Esophagus (tissue), 2 donors: Measurements from ENCODE around the gene CDR2. TPM values are rescaled to one million over a fixed set of nuclear protein-coding genes. Genes with fewer than 3 reads are reported as not detected.

Experiments used
- H3K27ac ChIP-seq, 2 donors: one replicate each; pipeline ENCODE4 v1.5.1; 2013; ENCODE audit warnings: low read depth in 2 of 2, mild to moderate bottlenecking in 2 of 2, inconsistent platforms in 1 of 2, low read length in 1 of 2, moderate library complexity in 1 of 2
- H3K27me3 ChIP-seq, 2 donors: one replicate each; pipeline ENCODE4 v1.6.1; 2013; ENCODE audit warnings: low read length in 2 of 2, control low read depth in 1 of 2, mild to moderate bottlenecking in 1 of 2; ENCODE audit not compliant: insufficient read depth in 2 of 2, control insufficient read depth in 1 of 2
- H3K36me3 ChIP-seq, 2 donors: one replicate each; pipeline ENCODE4 v1.6.1; 2013; ENCODE audit warnings: low read length in 1 of 2; ENCODE audit not compliant: control insufficient read depth in 2 of 2, insufficient read depth in 2 of 2
- H3K4me1 ChIP-seq, 2 donors: one replicate each; pipeline ENCODE4 v1.6.1; 2013; ENCODE audit warnings: low read length in 1 of 2; ENCODE audit not compliant: control insufficient read depth in 2 of 2, insufficient read depth in 2 of 2
- H3K4me3 ChIP-seq, 2 donors: one replicate each; pipeline ENCODE4 v1.5.1; 2013; ENCODE audit warnings: low read length in 2 of 2, mild to moderate bottlenecking in 2 of 2, low read depth in 1 of 2, moderate library complexity in 1 of 2
- H3K9me3 ChIP-seq, 2 donors: one replicate each; pipeline ENCODE4 v1.6.1; 2013; ENCODE audit warnings: mild to moderate bottlenecking in 2 of 2, low read depth in 1 of 2, low read length in 1 of 2, moderate library complexity in 1 of 2; ENCODE audit not compliant: control insufficient read depth in 2 of 2, insufficient read depth in 1 of 2
- WGBS, 2 donors: extraction: QIAGEN DNeasy Blood & Tissue Kit; methylation state at CpG; one replicate each; pipeline ENCODE4 v1.1.7; 2013; 5-methylcytosine and 5-hydroxymethylcytosine counted together
- polyA plus RNA-seq, 2 donors: library from polyadenylated mRNA; stranded (reverse); fragments of 200-250 nt; gene quantifications; one replicate each; pipeline ENCODE4 v1.2.3, GENCODE V29; 2013
- donor health status: healthy with polysubstance abuse.
- donor health status: Bipolar disorder and iron deficiency.

CDR2 gene
- polyA plus RNA-seq, 2 donors, result 4.5 to 6.3 TPM

GRCh38 chr16:22323173-22323958 lies 51.1 kb downstream of the CDR2 start:
- Histone ChIP-seq H3K27me3 (no peaks in the 10 kb centered on the region), H3K27ac (no peak overlapping the region), H3K9me3 (no peaks in the 10 kb centered on the region), H3K4me1 (no peaks in the 10 kb centered on the region), H3K4me3 (no peak overlapping the region), H3K36me3 (peaks cover 15 to 63% of the 10 kb centered on the region in 2 donors)
- 86% methylated on average over 12 of the region's 12 CpGs for WGBS, 2 donors

GRCh38 chr16:22322741-22323140 lies 51.7 kb downstream of the CDR2 start:
- Histone ChIP-seq H3K4me1 (no peaks in the 10 kb centered on the region), H3K9me3 (no peaks in the 10 kb centered on the region), H3K27me3 (no peaks in the 10 kb centered on the region), H3K36me3 (peaks cover 11 to 59% of the 10 kb centered on the region in 2 donors), H3K4me3 (no peak overlapping the region), H3K27ac (no peak overlapping the region)
- 94 to 95% methylated on average over 17 of the region's 17 CpGs for WGBS, 2 donors

GRCh38 chr16:22322021-22322471 lies 52.4 kb downstream of the CDR2 start:
- peaks cover 11 to 57% of the 10 kb centered on the region in 2 donors for H3K36me3 ChIP-seq
- WGBS, 2 donors, result 94 to 96% methylated on average over 11 of the region's 11 CpGs
- no peaks in the 10 kb centered on the region for H3K4me1 ChIP-seq
- H3K9me3 ChIP-seq, result no peaks in the 10 kb centered on the region
- H3K27me3 ChIP-seq, result no peaks in the 10 kb centered on the region
- no peak overlapping the region for H3K27ac ChIP-seq
- no peak overlapping the region for H3K4me3 ChIP-seq

DNA sequence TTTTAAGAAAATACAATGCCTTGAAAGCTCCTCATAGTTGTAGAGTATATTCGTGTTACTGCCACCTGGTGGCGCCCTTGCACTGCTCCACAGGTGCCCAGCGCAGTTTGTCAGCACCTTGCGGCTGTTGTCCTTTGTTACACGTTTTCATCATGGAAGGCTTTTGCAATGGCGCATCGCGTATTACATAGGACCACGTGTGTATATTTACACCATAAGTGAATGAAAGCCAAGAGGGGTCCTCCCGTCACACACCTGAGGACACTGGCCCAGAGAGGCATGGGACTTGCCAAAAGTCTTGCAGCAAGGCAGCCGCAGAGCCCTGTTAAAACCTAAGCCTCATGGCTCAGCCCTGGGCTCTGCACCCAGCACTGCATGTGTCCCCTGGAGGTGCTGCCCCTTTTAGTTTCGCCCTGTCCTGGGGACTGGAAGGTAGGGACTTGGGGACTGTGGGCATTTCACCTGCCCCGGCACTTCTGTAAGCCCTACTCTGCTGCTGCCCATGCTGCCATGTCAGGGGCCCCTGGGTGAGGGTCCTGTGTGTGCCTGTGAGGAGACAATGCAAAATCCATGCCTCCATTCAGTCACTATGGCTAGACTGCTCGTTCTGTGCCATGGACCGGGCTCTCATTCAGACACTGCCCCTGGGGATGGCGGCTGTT lies 52.9 kb downstream of the CDR2 start:
- Histone ChIP-seq H3K9me3 (no peaks in the 10 kb centered on the region), H3K4me1 (no peaks in the 10 kb centered on the region), H3K27ac (no peak overlapping the region), H3K4me3 (no peak overlapping the region), H3K36me3 (peaks cover 10 to 57% of the 10 kb centered on the region in 2 donors), H3K27me3 (no peaks in the 10 kb centered on the region)
- 46 to 51% methylated on average over 16 of the region's 16 CpGs for WGBS, 2 donors

DNA sequence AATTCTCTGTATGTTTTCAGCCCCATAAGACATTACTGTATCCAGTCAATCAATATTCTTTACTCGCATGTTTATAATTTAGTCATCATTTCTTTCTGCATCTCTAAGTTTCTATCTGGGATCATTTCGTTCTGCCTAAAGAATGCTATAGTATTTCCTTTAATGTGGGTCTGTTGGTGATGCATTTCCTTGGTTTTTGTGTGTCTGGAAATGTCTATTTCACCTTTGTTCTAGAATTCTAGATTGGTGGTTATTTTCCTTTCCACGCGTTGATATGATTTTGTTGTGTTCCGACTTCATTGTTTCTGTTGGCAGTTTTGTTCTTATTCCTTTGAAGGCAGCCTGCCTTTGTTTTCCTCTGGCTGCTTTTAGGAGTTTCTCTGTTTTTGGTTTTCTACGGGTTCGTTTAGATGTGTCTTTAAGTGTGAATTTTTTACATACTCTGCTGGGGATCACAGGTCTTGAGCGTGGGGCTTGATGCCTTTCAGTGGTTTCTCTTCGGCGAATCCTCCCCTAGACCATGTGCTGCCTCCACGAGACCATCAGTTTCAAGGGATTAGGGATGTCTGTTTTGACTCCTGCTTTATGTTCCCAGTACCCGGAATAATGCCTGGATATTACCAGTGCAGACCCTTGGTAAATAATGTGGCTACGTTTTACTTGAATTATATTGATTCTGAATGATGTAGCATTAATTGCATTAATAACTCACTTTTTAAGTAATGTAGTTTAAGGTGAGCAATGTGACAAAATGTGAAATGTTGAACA lies 53.7 kb downstream of the CDR2 start:
- Histone ChIP-seq H3K4me1 (no peaks in the 10 kb centered on the region), H3K27ac (no peak overlapping the region), H3K9me3 (no peaks in the 10 kb centered on the region), H3K27me3 (no peaks in the 10 kb centered on the region), H3K4me3 (no peak overlapping the region), H3K36me3 (peaks cover 12 to 58% of the 10 kb centered on the region in 2 donors)
- 76 to 81% methylated on average over 13 of the region's 13 CpGs for WGBS, 2 donors

GRCh38 chr16:22318690-22319358 lies 55.6 kb downstream of the CDR2 start:
- Histone ChIP-seq H3K27ac (no peak overlapping the region), H3K9me3 (no peaks in the 10 kb centered on the region), H3K36me3 (peaks cover 13 to 44% of the 10 kb centered on the region in 2 donors), H3K27me3 (no peaks in the 10 kb centered on the region), H3K4me3 (no peak overlapping the region), H3K4me1 (peaks cover 0 to 6% of the 10 kb centered on the region in 2 donors)
- 79 to 82% methylated on average over 18 of the region's 18 CpGs for WGBS, 2 donors

GRCh38 chr16:22317625-22318024 lies 56.8 kb downstream of the CDR2 start:
- no peak overlapping the region for H3K4me3 ChIP-seq
- H3K27ac ChIP-seq, result no peak overlapping the region
- 83 to 89% methylated on average over 6 of the region's 6 CpGs for WGBS, 2 donors
- peaks cover 10 to 38% of the 10 kb centered on the region in 2 donors for H3K36me3 ChIP-seq
- H3K9me3 ChIP-seq, result no peaks in the 10 kb centered on the region
- H3K4me1 ChIP-seq, result peaks cover 0 to 13% of the 10 kb centered on the region in 2 donors
- H3K27me3 ChIP-seq, result no peaks in the 10 kb centered on the region

DNA sequence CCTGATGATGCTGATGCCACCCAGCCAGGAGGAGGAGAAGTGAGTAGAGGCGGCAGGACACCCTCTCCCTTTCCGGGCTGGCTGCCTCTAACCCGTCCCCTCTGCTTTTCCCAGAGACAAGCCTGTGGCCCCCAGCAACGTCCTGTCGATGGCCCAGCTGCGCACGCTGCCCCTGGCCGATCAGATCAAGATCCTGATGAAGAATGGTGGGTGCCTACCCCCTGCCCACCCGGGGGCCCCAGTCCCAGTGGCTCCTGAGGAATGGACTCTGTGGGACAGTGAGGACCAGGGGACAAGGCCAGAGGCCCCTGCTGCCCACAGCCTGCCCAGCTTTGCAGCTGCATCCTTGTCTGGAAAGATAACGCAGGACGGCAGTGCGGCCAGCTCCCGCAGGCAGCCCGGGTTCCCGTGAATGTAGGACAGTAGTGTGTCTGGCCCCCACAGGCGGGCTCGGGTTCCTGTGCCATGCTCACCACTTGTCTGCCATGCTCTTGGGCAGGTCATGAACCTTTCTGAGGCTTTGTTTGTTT lies 57.4 kb downstream of the CDR2 start:
- no peak overlapping the region for H3K4me3 ChIP-seq
- H3K36me3 ChIP-seq, result peaks cover 10 to 36% of the 10 kb centered on the region in 2 donors
- no peaks in the 10 kb centered on the region for H3K9me3 ChIP-seq
- H3K4me1 ChIP-seq, result peaks cover 0 to 13% of the 10 kb centered on the region in 2 donors
- 78 to 87% methylated on average over 15 to 17 of the region's 17 CpGs for WGBS, 2 donors
- H3K27me3 ChIP-seq, result no peaks in the 10 kb centered on the region
- H3K27ac ChIP-seq, result no peak overlapping the region

DNA sequence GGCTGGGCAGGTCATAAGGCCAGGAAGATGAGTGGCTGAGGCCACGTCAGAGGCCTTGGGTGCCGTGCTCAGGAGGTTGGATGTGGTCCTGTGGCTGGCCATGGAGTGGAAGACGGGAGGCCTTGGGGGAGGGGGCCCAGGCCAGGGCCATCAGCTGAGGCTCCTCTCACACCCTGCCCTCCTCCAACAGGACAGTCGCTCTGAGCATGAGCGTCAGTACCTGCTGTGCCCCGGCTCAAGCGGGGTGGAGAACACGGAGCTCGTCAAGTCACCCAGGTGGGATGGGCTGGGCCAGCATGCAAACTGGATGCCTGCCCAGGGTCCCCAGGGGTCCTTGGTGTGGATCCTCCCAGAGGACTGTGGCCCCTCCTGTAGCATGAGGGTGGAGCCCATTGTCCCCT lies 58.0 kb downstream of the CDR2 start:
- H3K36me3 ChIP-seq, result peaks cover 14 to 29% of the 10 kb centered on the region in 2 donors
- 81 to 92% methylated on average over 9 of the region's 9 CpGs for WGBS, 2 donors
- peaks cover 0 to 13% of the 10 kb centered on the region in 2 donors for H3K4me1 ChIP-seq

More for the DNA sequence above, 58.0 kb downstream of the CDR2 start:
- H3K4me3 ChIP-seq, result no peak overlapping the region
- H3K27ac ChIP-seq, result no peak overlapping the region
- H3K27me3 ChIP-seq, result no peaks in the 10 kb centered on the region
- H3K9me3 ChIP-seq, result no peaks in the 10 kb centered on the region
